Endothelial cell of umbilical vein (primary cell): ENCODE measurements around the gene TBXT. TPM values are rescaled to one million over a fixed set of nuclear protein-coding genes. Genes with fewer than 3 reads are reported as not detected.

Source experiments
- BruUV-seq: library from RNA; stranded (reverse); fragments of 400-500 nt; replicated peaks from 2 replicates; lab custom pipeline; 2021; lab: Mats Ljungman, UMichigan
- CTCF ChIA-PET: fragments of 300-600, 350-600 bp; sonication (Branson Sonifier 250); formaldehyde crosslinking; loops from one replicate; lab custom pipeline; 2021; ENCODE audit warnings: antibody characterized with exemption, inconsistent platforms; lab: Charles Lee
- POLR2A ChIA-PET: fragments of 300-600, 350-600 bp; sonication (Branson Sonifier 250); formaldehyde crosslinking; loops from one replicate; lab custom pipeline; 2021; ENCODE audit warnings: antibody characterized with exemption, inconsistent platforms; lab: Charles Lee
- DNase-seq: peaks from one replicate; pipeline ENCODE4 v3.0.0-alpha.2; 2011; ENCODE audit warnings: low read depth, low spot score
- FAIRE-seq: peaks from 2 replicates; lab custom pipeline; 2011; peaks lifted over from hg19 to GRCh38; lab: Jason Lieb, UNC
- H2AFZ ChIP-seq: 2 replicates; pipeline ENCODE4 v1.6.0; 2012; ENCODE audit warnings: low read depth, low read length, control low read depth, inconsistent platforms
- H3K27ac ChIP-seq: 2 replicates; pipeline ENCODE4 v1.5.1; 2011; ENCODE audit warnings: low read depth, mild to moderate bottlenecking, control low read depth, low read length, moderate library complexity; ENCODE audit not compliant: insufficient read depth
- H3K27me3 ChIP-seq, 2 experiments: 2 replicates each; pipeline versions ENCODE4 v1.6.0 to v1.6.1; 2011; ENCODE audit warnings: low read length in 2 of 2, mixed read lengths in 1 of 2; ENCODE audit not compliant: control insufficient read depth in 2 of 2, insufficient read depth in 2 of 2
- H3K36me3 ChIP-seq, 2 experiments: 2 replicates in 1 of 2; 3 replicates in 1 of 2; pipeline ENCODE4 v1.5.1; 2011; ENCODE audit warnings: low read length in 2 of 2, mild to moderate bottlenecking in 1 of 2, moderate library complexity in 1 of 2; ENCODE audit not compliant: control insufficient read depth in 2 of 2, insufficient read depth in 2 of 2; ENCODE audit errors: extremely low read depth in 1 of 2
- H3K4me1 ChIP-seq: 3 replicates; pipeline ENCODE4 v1.5.1; 2011; ENCODE audit warnings: mild to moderate bottlenecking, low read length; ENCODE audit not compliant: control insufficient read depth, insufficient read depth; ENCODE audit errors: extremely low read depth
- H3K4me2 ChIP-seq: 2 replicates; pipeline ENCODE4 v1.6.1; 2011; ENCODE audit warnings: low read length, control low read depth, mixed read lengths; ENCODE audit not compliant: insufficient read depth
- H3K4me3 ChIP-seq, 3 experiments: fragments of 200-600 bp in 1 of 3; sonication (generic), shearing (Covaris generic) in 1 of 3; replicated peaks in 1 of 3; 2 replicates each; pipeline ENCODE4 v1.5.1; 2011 to 2016; ENCODE audit warnings: control low read depth in 3 of 3, low read length in 3 of 3, mild to moderate bottlenecking in 2 of 3, inconsistent platforms in 1 of 3, low read depth in 1 of 3, moderate library complexity in 1 of 3; ENCODE audit not compliant: insufficient read depth in 1 of 3
- H3K79me2 ChIP-seq: 2 replicates; pipeline ENCODE4 v1.6.0; 2012; ENCODE audit warnings: low read length, inconsistent platforms; ENCODE audit not compliant: control insufficient read depth, insufficient read depth
- H3K9ac ChIP-seq: replicated peaks from 2 replicates; pipeline ENCODE3; 2011; ENCODE audit warnings: low read length, control low read depth; ENCODE audit not compliant: insufficient read depth; ENCODE audit errors: extremely low read depth
- H3K9me1 ChIP-seq: replicated peaks from 3 replicates; pipeline ENCODE4 v1.6.0; 2011; ENCODE audit warnings: mild to moderate bottlenecking, low read length; ENCODE audit not compliant: control insufficient read depth, insufficient read depth; ENCODE audit errors: extremely low read depth
- H3K9me3 ChIP-seq: replicated peaks from 2 replicates; pipeline ENCODE4 v1.5.1; 2012; ENCODE audit warnings: low read length, inconsistent platforms; ENCODE audit not compliant: control insufficient read depth, insufficient read depth
- H4K20me1 ChIP-seq: replicated peaks from 2 replicates; pipeline ENCODE3; 2011; ENCODE audit warnings: mild to moderate bottlenecking, low read length; ENCODE audit not compliant: control insufficient read depth, insufficient read depth; ENCODE audit errors: extremely low read depth
- CTCF ChIP-seq, 2 donors: IDR thresholded peaks; 1 replicate in 1 of 2; 2 replicates in 1 of 2; pipeline ENCODE4 v1.5.1; 2011; ENCODE audit warnings: low read length in 2 of 2, mild to moderate bottlenecking in 2 of 2, moderate library complexity in 2 of 2, control low read depth in 1 of 2, inconsistent platforms in 1 of 2, low read depth in 1 of 2; ENCODE audit not compliant: insufficient read depth in 1 of 2; ENCODE audit errors: extremely low read depth in 1 of 2
- EZH2 ChIP-seq: IDR thresholded peaks from 2 replicates; pipeline ENCODE4 v1.6.1; 2012; ENCODE audit warnings: borderline replicate concordance, low read depth, mild to moderate bottlenecking, moderate library complexity, low read length, inconsistent platforms; ENCODE audit not compliant: severe bottlenecking
- FOS ChIP-seq: IDR thresholded peaks from 2 replicates; pipeline ENCODE4 v1.6.1; 2011; ENCODE audit warnings: mild to moderate bottlenecking, low read length, moderate library complexity, borderline replicate concordance; ENCODE audit not compliant: insufficient read depth
- GATA2 ChIP-seq: IDR thresholded peaks from 2 replicates; pipeline ENCODE4 v1.7.0; 2011; ENCODE audit warnings: low read depth, mild to moderate bottlenecking, moderate library complexity, mixed read lengths, low read length; ENCODE audit not compliant: insufficient read length, insufficient read depth
- JUN ChIP-seq: IDR thresholded peaks from 2 replicates; pipeline ENCODE4 v1.6.1; 2011; ENCODE audit warnings: borderline replicate concordance, low read depth; ENCODE audit not compliant: insufficient read length, insufficient read depth
- MYC ChIP-seq: IDR thresholded peaks from one replicate; pipeline ENCODE4 v1.6.1; 2011; ENCODE audit warnings: mild to moderate bottlenecking, low read depth, low read length
- POLR2A ChIP-seq: IDR thresholded peaks from 2 replicates; pipeline ENCODE4 v1.6.1; 2012; ENCODE audit warnings: low read depth, mild to moderate bottlenecking, control low read depth, low read length
- POLR2AphosphoS5 ChIP-seq: IDR thresholded peaks from 2 replicates; pipeline ENCODE4 v1.6.1; 2012; ENCODE audit warnings: low read depth, mild to moderate bottlenecking, control low read depth, low read length, moderate library complexity; ENCODE audit not compliant: insufficient read depth
- dilution Hi-C: fragments of 300-500 bp; cut with MboI; formaldehyde crosslinking; loops from one replicate; pipeline ENCODE4 v1.15.0; 2019; ENCODE audit warnings: low sequenced_read_pairs; ENCODE audit not compliant: extremely low pct_ligation_motif_present
- intact Hi-C: fragments of 100-400 bp; cut with micrococcal nuclease; formaldehyde crosslinking; loops from one replicate; pipeline ENCODE4 v1.10.0; 2022
- polyA plus RNA-seq, 4 experiments: library from polyadenylated mRNA; depleted of rRNA in 3 of 4; stranded (reverse) in 3 of 4; unstranded in 1 of 4; fragments of >200 nt; gene quantifications; 2 replicates each; pipeline versions ENCODE4 v1.2.1 to v1.2.3, GENCODE V29; 2011 to 2012; ENCODE audit warnings: missing spikeins in 1 of 4
- total RNA-seq: library from RNA; stranded (reverse); gene quantifications from 2 replicates; pipeline ENCODE4 v1.2.3, GENCODE V29; 2021
- TF ChIP-seq, protein P1 (sequence below): IDR thresholded peaks from 2 replicates; pipeline ENCODE4 v1.6.1; 2011; ENCODE audit not compliant: insufficient read depth, insufficient read length

The TBXT gene
- total and polyA plus RNA-seq, 2 donors (not counting 3 experiments of a cell fraction or from before 2014, with no cell fraction given) = not detected

DNA sequence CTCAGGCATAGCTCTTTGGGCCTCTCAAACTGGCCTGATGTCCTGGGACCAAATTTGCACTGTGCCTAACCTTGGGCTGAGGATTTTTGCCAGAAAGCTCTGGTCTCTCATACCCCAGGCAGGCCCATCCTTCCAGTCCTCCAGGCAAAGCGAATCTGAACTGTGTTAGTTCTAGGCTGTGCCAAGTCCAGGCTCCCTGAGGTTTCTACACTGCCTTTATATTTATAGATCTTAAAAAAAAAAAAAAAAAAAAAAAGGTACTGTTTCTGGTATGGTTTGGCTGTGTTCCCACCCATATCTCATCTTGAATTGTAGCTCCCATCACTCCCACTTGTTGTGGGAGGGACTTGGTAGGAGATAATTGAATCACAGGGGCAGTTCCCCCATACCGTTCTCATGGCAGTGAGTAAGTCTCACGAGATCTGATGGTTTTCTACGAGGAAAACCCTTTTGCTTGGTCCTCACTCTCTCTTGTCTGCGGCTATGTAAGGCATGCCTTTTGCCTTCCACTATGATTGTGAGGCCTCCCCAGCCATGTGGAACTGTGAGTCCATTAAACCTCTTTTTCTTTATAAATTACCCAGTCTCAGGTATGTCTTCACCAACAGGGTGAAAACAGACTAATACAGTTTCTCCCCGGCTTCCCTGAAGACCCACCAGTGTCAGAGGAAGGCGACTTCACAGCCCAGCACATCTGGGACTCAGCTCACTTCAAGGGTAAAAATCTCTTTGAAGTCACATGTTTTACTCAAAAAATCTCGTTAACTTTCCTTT is 39.0 kb upstream of the TBXT start:
- no peak overlapping the region for H3K27ac ChIP-seq
- no peak overlapping the region for H3K4me3 ChIP-seq
- no peak overlapping the region for H3K9ac ChIP-seq
- no peaks in the 10 kb centered on the region for H3K9me1 ChIP-seq
- no peaks in the 10 kb centered on the region for H3K36me3 ChIP-seq
- TF ChIP-seq FOS (no peak), POLR2AphosphoS5 (no peak), MYC (no peak), POLR2A (no peak), CTCF (IDR thresholded peaks at IDR 0.05; ENCODE audit: extremely low read depth in 1 of 2, insufficient read depth in 1 of 2, low read depth in 1 of 2, low read length in 2 of 2) (no peak), GATA2 (no peak), JUN (no peak), EZH2 (no peak)
- TF ChIP-seq, protein P1, sequence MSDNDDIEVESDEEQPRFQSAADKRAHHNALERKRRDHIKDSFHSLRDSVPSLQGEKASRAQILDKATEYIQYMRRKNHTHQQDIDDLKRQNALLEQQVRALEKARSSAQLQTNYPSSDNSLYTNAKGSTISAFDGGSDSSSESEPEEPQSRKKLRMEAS = no peak
- no peaks in the 10 kb centered on the region for H3K79me2 ChIP-seq
- H3K4me2 ChIP-seq = no peak overlapping the region
- H4K20me1 ChIP-seq = no peaks in the 10 kb centered on the region
- H3K9me3 ChIP-seq = no peaks in the 10 kb centered on the region
- ChIA-PET POLR2A (no interaction called here), CTCF (no interaction called here)
- dilution Hi-C loops (no loop called here), intact Hi-C loops (no loop called here)
- FAIRE-seq = no peak
- H3K27me3 ChIP-seq = no peaks in the 10 kb centered on the region
- no peak for DNase-seq
- H2AFZ ChIP-seq = no peak overlapping the region
- no peaks in the 10 kb centered on the region for H3K4me1 ChIP-seq
- BruUV-seq = no TSS peak
